Esophagus squamous epithelium (tissue), 5 donors: ENCODE data around the gene KAT2B. TPM values are rescaled to one million over a fixed set of nuclear protein-coding genes. Genes with fewer than 3 reads are reported as not detected.

ENCODE experiments used
- DNase-seq: peaks from one replicate; lab custom pipeline; 2025; lab: John Stamatoyannopoulos, UW
- H3K27ac ChIP-seq, 4 donors: fragments of 200-600 bp; sonication (generic); one replicate each; pipeline ENCODE4 v1.5.1; 2016 to 2019; ENCODE audit warnings: mild to moderate bottlenecking in 1 of 4
- H3K27me3 ChIP-seq, 4 donors: fragments of 200-600 bp; sonication (generic); 1 replicate in 3 of 4; 2 replicates in 1 of 4; pipeline versions ENCODE4 v1.5.1 to v1.6.0; 2017 to 2021; ENCODE audit warnings: antibody characterized with exemption in 1 of 4
- H3K36me3 ChIP-seq, 3 donors: fragments of 200-600 bp; sonication (generic); one replicate each; pipeline ENCODE4 v1.5.1; 2016 to 2019
- H3K4me1 ChIP-seq, 3 donors: fragments of 200-600 bp; sonication (generic); one replicate each; pipeline ENCODE4 v1.5.1; 2017 to 2019
- H3K4me3 ChIP-seq, 4 donors: fragments of 200-600 bp; sonication (generic); 1 replicate in 3 of 4; 2 replicates in 1 of 4; pipeline ENCODE4 v1.5.1; 2016 to 2019; ENCODE audit warnings: mild to moderate bottlenecking in 2 of 4, moderate library complexity in 1 of 4
- H3K9me3 ChIP-seq, 3 donors: fragments of 200-600 bp; sonication (generic); one replicate each; pipeline ENCODE4 v1.5.1; 2016 to 2019
- POLR2A ChIP-seq, 4 donors: fragments of 450-650 bp; IDR thresholded peaks; one replicate each; pipeline ENCODE4 v1.6.1; 2017; ENCODE audit warnings: antibody characterized with exemption in 4 of 4, mild to moderate bottlenecking in 4 of 4, moderate library complexity in 3 of 4
- WGBS, 2 donors: methylation state at CpG; one replicate each; pipeline ENCODE4 v1.1.5; 2018; 5-methylcytosine and 5-hydroxymethylcytosine counted together
- intact Hi-C: fragments of 100-400 bp; cut with DNase I; formaldehyde crosslinking; loops from one replicate; pipeline ENCODE4 v1.15.0; 2022
- total RNA-seq, 4 donors: library from RNA; depleted of rRNA; stranded (reverse); fragments of >200 nt; gene quantifications; one replicate each; pipeline ENCODE4 v1.1.0, GENCODE V29; 2016
- TF ChIP-seq, protein P1 (sequence below), 6 experiments: fragments of 450-650 bp in 4 of 6; fragments of 200-600 bp in 2 of 6; sonication (generic) in 2 of 6; IDR thresholded peaks; one replicate each; pipeline ENCODE4 v1.5.1; 2016 to 2019; ENCODE audit warnings: antibody characterized with exemption in 6 of 6, mild to moderate bottlenecking in 4 of 6, moderate library complexity in 4 of 6
- donor health status: DM: yes; HTN: yes; CAD: no.

The KAT2B gene
- total RNA-seq, 4 donors from 2014 or later = 20.0 to 27.1 (median 23.8) TPM

DNA sequence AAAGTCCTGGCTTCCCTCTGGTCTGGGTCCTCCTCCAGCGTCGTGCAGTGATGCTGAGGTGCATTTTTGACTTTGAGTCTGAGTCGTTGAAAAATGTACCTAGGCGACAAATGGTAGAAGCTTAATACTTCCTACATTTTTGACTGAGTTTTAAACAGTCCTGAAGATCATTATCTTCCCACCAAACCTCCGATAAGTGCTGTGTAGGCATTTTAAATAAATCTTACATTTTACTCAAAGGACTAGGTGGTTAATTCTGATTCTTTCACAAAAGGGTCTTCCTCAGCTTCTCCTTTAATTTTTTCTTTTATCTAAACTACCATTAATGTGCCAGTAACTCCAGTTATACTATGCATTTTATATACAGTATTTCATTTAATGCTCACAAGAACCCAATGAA lies 70.6 kb downstream of the KAT2B start:
- peaks cover 6 to 48% (median 7%) of the 10 kb centered on the region in 3 donors for H3K36me3 ChIP-seq
- H3K27ac ChIP-seq = no peak overlapping the region
- no peaks in the 10 kb centered on the region for H3K9me3 ChIP-seq
- no peak overlapping the region for H3K4me3 ChIP-seq
- no peak for DNase-seq
- intact Hi-C loops = no loop called here
- TF ChIP-seq POLR2A (IDR thresholded peaks at IDR 0.05) = no peak
- TF ChIP-seq, protein P1, sequence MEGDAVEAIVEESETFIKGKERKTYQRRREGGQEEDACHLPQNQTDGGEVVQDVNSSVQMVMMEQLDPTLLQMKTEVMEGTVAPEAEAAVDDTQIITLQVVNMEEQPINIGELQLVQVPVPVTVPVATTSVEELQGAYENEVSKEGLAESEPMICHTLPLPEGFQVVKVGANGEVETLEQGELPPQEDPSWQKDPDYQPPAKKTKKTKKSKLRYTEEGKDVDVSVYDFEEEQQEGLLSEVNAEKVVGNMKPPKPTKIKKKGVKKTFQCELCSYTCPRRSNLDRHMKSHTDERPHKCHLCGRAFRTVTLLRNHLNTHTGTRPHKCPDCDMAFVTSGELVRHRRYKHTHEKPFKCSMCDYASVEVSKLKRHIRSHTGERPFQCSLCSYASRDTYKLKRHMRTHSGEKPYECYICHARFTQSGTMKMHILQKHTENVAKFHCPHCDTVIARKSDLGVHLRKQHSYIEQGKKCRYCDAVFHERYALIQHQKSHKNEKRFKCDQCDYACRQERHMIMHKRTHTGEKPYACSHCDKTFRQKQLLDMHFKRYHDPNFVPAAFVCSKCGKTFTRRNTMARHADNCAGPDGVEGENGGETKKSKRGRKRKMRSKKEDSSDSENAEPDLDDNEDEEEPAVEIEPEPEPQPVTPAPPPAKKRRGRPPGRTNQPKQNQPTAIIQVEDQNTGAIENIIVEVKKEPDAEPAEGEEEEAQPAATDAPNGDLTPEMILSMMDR (IDR thresholded peaks at IDR 0.05) = no peak
- H3K4me1 ChIP-seq = no peaks in the 10 kb centered on the region
- WGBS, 2 donors = 92 to 96% methylated on average over 5 of the region's 5 CpGs
- no peaks in the 10 kb centered on the region for H3K27me3 ChIP-seq

DNA sequence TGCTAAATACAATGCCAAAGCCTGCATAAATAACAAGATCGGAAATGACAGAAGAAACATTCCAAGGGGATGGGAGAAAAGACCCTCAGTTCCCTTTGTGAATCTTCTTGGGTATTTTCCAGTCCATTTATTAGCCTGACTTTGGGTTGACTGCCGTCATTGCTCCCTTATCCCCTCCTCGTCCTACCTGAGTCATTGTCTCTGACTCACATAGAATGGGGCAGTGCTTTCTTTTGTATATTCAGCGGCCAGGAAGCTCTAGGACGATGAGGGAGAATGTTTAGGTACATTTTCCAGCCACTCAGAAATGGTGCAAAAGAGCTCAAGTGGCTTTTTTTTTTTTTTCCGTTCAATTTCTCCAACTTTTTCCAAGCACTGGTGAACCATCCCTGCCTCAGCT lies 71.6 kb downstream of the KAT2B start:
- no peak overlapping the region for H3K27ac ChIP-seq
- no peaks in the 10 kb centered on the region for H3K4me1 ChIP-seq
- TF ChIP-seq POLR2A (IDR thresholded peaks at IDR 0.05) = no peak
- TF ChIP-seq, protein P1 (IDR thresholded peaks at IDR 0.05) = no peak
- DNase-seq = no peak
- WGBS, 2 donors = 64 to 76% methylated on average over 6 of the region's 6 CpGs
- no peak overlapping the region for H3K4me3 ChIP-seq
- H3K9me3 ChIP-seq = no peaks in the 10 kb centered on the region
- intact Hi-C loops = no loop called here
- H3K36me3 ChIP-seq = peaks cover 6 to 54% (median 7%) of the 10 kb centered on the region in 3 donors
- H3K27me3 ChIP-seq = no peaks in the 10 kb centered on the region

DNA sequence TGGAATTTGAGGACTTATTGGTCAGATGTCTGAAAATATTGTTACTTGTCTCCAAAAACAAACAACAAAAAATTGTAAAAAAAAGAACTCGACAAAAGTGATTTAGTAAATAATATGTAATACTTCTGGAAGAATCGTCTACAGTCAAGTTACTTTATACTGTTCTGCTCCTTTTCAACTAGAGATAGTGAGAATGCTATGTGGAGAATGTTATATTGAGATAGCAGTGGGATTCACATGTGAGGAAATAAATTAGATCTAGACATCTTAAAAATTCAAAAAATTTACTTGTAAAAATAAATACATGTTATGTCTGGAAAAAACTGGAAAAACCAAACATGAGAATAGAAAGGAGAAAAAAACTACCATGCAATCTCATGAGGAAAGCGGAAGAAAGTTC lies 80.8 kb downstream of the KAT2B start:
- no peaks in the 10 kb centered on the region for H3K27me3 ChIP-seq
- WGBS, 2 donors = 93 to 96% methylated on average over 3 of the region's 3 CpGs
- H3K4me1 ChIP-seq = no peaks in the 10 kb centered on the region
- peaks cover 7 to 86% (median 8%) of the 10 kb centered on the region in 3 donors for H3K36me3 ChIP-seq
- no peak overlapping the region for H3K4me3 ChIP-seq
- no peak overlapping the region for H3K27ac ChIP-seq
- no peak for DNase-seq
- intact Hi-C loops = no loop called here
- TF ChIP-seq, protein P1 (IDR thresholded peaks at IDR 0.05) = no peak
- TF ChIP-seq POLR2A (IDR thresholded peaks at IDR 0.05) = no peak
- no peaks in the 10 kb centered on the region for H3K9me3 ChIP-seq

DNA sequence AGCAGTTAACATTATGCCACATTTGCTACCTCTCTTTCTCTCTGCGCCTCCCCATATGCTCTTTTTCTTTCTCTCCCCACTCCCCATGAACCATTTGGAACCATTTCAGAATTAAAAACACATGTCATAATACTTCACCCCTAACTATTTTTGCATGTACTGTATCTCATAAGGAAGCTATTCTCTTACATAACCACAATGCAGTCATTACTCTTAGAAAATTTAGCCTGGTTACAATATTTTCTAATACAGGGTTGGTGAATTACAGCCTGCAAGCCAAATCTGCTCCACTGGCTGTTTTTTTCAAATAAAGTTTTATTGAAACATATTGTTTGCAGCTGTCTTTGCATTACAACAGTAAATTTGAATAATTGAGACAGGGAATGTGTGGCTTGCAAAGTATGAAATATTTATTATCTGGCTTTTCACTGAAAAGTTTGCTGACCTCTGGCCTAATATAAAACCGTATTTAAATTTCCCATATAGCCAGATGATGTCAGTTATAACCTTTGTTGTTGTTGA lies 82.9 kb downstream of the KAT2B start:
- Histone ChIP-seq H3K4me1 (no peaks in the 10 kb centered on the region), H3K27ac (no peak overlapping the region), H3K27me3 (no peaks in the 10 kb centered on the region), H3K36me3 (peaks cover 8 to 89% (median 13%) of the 10 kb centered on the region in 3 donors), H3K9me3 (no peaks in the 10 kb centered on the region), H3K4me3 (no peak overlapping the region)
- 86 to 91% methylated on average over 2 of the region's 2 CpGs for WGBS, 2 donors
- no peak for DNase-seq
- TF ChIP-seq, protein P1 (IDR thresholded peaks at IDR 0.05) = no peak
- TF ChIP-seq POLR2A (IDR thresholded peaks at IDR 0.05) = no peak
- intact Hi-C loops = no loop called here

DNA sequence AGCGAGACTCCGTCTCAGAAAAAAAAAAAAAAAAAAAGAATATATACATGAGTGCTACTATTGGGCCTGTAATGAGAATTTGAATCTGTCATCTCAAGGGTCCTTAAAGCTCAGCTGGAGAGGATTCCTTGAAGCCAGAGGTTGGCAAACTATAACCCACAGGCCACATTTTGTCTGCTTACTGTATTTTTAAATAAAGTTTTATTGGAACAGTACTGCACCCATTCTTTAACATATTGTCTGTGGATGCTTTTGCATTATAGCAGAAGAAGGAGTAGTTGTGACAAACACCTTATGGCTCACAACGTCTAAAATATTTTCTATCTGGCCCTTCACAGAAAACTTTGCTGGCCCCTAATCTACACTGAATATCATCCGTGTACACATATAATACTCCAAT lies 85.0 kb downstream of the KAT2B start:
- no peak for TF ChIP-seq POLR2A (IDR thresholded peaks at IDR 0.05)
- TF ChIP-seq, protein P1 (IDR thresholded peaks at IDR 0.05) = no peak
- intact Hi-C loops = no loop called here

More for the DNA sequence above, 85.0 kb downstream of the KAT2B start:
- Histone ChIP-seq H3K9me3 (no peaks in the 10 kb centered on the region), H3K4me1 (no peaks in the 10 kb centered on the region), H3K27me3 (no peaks in the 10 kb centered on the region), H3K36me3 (peaks cover 8 to 87% (median 13%) of the 10 kb centered on the region in 3 donors), H3K27ac (no peak overlapping the region), H3K4me3 (no peak overlapping the region)
- WGBS, 2 donors = 80 to 90% methylated on average over 2 to 4 of the region's 4 CpGs
- no peak for DNase-seq
